GM18508 (cell line): ENCODE measurements around the gene AHSG.

Source experiments
- ATAC-seq: cut with Tn5 transposase; IDR thresholded peaks from one replicate; pipeline ENCODE4 v1.9.1; 2021; ENCODE audit warnings: moderate number of reproducible peaks; ENCODE audit not compliant: insufficient read depth, unreplicated experiment

AHSG gene

DNA sequence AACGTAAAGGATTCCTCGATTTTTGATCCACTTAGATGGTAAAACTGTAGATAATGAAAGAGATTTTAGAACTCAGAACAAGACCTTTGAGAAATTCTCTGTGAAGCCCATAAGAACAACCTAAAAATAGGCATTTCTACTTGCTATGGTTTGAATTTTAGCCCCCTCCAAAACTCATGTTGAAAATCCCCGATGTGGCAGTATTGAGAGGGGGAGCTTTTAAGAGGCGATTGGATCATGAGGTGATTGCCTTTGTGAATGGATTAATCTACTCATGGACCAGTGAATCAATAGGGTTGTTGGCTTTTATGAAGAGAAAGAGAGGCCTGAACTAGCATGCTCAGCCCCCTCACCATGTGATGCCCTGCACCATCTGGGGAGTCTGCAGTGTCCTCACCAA is 20.2 kb upstream of the AHSG start:
- ATAC-seq = no peak

DNA sequence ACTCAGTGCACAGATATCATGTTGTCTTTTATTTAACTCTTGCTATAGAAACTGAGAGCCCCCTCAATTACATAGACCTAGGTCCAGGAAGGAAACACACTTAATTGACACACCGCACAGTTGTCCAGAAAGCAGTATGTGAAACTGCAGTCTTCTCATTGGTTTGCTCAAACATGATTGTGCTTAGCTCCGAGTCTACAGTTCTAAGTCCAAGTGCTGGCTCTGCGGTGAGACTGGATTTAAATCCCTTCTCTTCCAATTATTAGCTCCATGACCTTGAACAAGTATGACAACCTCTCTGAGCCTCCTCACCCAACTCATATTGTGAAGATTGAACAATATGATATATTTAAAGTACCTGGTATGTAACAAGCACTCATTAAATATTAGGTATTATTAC is 19.0 kb upstream of the AHSG start:
- ATAC-seq = no peak

DNA sequence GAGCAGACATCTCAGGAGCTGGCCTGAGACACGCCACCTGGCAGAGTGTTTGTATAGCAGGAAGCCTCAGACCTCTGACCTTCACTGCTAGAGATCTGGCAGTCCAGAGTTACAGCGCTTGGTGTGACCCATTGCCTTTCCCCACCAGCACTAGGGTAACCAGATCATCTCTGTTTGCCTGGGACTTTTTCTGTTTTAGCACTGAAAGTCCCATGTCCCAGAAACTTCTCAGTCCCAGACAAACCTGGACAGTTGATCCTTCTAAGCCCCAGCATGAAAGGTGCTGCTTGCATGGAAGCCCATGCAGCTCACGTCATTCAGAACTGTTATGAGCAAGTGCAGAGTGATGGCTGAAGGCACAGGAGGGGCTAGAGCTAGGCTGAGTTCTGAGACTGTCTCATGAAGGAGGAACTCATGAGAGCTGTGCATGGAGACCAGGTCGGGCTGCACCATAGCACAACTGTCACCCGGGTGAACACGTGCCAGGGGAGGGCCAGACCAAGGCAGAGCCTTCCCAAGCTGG is 18.2 kb upstream of the AHSG start:
- no peak for ATAC-seq

DNA sequence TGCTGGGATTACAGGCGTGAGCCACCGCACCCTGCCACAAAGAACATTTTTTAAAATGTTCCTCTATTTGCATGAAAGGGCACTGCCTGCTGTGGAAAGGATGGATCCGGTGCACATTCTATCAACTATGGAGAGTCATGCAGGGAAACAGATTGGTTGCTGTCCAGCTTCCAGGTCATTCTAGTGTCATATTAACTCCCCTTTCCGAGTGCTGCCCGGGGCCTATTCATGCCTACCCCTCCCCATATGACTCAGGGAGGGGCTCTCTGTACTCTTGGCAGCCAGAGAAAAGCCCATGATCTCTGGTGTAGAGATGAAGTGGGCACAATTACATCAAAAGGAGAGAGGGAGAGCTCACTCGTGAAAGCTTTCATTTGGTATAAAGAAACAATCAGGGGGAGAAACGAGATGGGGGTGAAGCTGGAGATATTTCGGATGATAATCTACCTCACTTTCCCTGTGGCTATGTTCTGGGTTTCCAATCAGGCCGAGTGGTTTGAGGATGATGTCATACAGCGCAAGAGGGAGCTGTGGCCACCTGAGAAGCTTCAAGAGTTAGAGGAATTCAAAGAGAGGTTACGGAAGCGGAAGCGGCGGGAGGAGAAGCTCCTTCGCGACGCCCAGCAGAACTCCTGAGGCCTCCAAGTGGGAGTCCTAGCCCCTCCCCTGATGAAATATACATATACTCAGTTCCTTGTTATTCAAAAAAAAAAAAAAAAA is 16.1 kb upstream of the AHSG start:
- ATAC-seq = no peak

DNA sequence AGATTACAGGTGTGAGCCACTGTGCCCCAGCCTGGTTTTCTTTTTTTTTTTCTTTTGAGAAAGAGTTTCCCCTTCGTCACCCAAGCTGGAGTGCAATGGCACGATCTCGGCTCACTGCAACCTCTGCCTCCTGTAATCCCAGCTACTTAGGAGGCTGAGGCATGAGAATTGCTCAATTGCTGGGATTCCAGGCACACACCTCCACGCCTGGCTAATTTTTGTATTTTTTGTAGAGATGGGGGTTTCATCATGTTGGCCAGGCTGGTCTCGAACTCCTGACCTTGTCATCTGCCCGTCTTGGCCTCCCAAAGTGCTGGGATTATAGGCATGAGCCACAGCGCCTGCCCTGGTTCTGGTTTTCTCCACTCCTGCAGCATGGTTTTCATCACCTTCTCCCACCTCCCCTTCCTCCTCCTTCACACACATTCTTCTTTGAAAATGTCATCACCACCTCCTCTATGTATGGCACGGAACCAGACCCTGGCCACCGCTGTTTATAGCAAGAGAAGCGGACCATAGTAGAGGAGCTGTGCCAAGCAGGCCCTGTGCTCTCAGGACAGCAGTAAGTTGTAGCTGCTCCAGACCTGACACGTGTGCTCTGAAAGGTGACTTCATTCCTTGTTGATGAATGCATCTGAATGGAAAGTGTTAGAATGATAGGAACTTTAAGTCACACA is 14.6 kb upstream of the AHSG start:
- no peak for ATAC-seq

DNA sequence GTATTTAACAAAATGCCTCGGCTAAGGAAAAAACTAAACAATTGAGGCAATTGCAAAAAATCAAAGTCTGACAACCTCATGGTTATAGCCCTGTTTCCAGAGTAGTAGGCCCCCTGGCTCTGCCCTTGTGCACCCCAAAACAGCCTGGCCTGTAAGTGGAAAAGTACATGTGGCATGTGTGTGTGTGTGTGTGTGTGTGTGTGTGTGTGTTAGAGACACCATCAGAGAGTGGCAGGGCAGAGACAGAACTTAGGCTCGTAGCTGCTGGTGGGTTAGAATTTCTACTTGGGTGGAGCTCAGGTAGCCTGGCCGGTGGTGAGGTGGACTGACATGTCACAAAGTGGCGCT is 14.1 kb upstream of the AHSG start:
- no peak for ATAC-seq

DNA sequence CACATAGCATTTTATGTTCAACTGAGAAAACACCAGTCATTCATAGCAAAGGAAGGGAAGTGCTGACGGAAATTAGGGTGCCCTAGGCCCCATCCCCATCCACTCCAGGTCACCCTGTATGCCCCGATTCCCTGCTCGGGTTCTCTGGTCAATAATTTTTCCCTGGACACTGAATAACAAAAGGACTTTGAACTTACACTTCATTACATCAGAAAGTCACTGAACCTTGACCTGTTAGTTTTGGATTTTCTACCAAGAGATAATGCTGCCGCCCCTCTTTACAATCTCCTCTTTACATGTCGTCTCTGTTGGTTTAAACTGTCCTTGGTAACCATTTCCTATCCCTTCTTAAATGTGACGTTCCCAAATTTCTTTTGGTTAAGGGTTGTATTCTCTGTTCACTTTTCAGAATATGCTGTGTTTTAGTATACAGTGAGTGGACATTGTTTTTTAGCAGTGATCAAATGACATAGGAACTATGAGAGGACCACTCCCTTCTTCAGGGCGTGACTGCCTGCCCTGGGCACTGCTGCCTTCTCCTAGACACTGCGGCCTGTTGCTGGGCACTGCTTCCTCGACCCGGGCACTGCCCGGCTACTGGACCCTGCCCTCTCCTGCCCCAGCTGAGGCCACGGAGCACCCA is 13.6 kb upstream of the AHSG start:
- no peak for ATAC-seq

DNA sequence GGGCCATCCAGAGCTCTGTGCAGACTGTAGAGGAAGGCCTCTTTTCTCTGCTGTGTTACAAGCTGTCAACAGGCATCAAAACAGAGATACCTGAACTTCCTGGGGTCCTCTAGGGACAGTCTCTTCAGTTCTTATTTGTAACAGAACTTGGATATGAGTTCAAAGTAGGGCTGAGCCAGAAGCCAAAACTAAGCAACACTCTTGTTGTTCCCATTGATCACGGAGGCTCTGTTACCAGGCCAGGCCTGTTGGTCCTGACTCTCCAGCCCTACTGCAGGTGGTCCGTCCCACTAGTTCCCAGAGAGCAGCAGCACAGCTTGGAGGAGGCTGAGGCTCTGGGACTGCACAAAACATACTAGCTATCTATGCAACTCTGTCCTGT is 13.1 kb upstream of the AHSG start:
- no peak for ATAC-seq

DNA sequence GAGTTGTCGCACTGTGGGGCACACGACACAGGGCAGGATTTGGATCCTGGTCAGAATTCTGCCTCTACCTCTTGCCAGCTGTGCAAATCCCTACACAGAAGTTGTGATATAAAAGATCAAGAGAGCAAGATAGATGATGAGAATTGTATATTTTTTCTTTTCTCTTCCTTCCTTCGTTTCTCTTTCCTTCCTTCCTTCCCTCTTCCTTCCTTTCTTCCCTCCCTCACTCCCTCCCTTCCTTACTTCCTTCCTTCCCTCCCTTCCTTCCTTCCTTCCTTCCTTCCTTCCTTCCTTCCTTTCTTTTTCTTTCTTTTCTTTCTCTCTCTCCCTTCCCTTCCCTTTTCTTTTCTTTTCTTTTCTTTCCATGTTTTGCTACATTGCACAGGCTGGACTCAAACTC is 12.0 kb upstream of the AHSG start:
- no peak for ATAC-seq

DNA sequence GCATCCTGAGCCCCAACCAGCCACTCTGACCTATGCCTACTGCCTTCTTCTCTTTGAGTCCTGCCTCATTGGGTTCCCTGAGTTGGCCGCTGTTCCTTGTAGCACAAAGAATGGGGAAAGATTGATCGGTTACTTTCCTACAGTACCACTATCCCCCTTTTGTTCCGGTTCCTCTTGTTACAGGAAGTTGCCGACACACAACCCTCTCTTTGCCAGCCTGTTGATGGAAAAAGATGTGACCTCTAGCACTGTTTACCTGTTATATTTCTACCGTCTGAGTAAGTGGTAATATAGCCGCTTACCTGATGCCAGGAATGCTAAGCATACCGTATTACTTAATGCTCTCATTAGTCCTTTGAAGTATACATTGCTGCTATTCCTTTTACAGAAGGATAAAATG is 9.7 kb upstream of the AHSG start:
- no peak for ATAC-seq

DNA sequence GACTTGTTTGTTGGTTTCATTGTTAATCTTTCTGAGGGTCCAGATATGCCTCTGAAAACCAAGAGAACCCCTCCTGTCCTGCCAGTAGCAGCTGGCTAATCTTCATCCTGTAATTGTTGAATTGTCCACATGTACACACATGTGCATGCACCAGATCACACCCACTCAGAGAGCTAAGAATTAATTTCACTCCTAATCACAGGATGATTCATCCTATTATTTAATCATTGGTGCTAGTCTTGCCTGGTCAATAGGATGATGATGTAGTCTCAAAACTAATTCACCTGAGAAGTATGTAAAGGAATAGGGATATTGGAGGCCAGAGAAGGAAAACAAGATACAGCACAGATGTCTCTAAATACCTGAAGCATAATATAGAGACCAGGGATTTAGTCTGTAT is 7.8 kb upstream of the AHSG start:
- no peak for ATAC-seq

DNA sequence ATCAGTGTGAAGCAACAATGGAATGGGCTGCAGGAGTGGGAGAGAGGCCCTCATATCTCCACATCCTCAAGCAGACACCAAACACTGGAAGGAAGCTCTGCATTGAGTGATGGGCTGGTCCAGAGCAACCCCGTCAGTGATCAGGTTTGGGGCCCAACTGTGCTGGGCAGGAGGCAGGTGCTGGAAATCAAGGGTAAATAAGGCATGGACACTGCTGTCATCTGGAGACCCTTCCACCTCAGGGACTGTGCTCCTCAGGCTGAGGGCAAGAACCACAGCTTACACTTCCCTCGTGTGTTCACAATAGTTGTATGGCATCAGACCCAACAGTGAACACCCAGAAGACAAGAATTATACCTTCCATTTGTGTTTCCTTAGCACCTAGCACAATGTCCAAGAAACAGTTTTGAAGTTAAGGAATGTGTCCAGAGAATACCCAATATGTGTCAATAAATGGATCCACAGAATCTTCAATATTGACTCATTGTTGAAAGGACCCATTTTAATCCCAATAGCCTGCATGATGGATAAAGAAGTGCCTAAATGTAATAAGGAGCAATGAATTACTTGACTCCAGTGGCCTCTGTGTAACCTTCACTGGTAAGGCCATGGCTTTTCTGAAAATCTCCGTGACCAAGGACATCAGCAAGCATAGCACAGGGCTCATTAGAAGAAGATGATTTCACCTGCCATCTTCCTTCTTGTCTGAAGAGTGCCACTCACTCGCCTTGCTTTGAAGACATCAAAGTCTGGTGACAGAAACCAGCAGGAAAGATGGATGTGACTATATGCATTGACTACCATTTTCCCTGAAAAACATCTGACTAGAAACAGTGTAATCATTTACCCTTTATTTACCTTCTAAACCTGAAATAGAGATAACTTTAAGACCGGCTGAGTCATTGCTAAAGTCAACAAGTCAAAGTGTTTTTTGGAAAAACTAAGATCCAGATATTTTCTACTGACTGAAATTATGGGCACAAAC is 7.0 kb upstream of the AHSG start:
- no peak for ATAC-seq

DNA sequence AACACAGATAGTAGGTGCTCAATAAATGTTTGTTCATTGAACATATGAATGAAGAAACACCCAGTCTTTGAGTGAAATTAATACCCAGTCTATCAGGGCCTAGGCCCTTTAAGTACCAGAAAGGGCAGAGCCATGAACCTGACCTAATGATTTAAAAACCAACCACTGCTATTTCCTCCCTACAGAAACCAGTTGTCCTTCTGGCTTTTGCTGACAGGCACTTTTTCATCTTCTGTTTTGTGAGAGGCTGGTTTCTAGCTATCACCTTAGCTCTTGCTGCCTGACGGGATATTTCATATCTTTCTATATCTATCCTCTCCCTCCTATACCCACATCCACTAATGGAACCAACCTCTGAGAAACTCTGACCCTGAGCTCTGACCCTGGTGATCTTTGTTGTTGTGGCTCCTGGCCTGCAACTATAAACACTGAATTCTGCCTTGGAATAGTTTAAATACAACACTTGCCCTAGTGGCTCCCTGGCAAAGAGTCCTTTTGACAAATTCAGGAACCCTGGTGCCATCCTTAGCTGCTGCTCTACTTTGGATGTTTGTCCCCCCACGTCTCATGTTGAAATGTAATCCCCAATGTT is 4.1 kb upstream of the AHSG start:
- no peak for ATAC-seq

DNA sequence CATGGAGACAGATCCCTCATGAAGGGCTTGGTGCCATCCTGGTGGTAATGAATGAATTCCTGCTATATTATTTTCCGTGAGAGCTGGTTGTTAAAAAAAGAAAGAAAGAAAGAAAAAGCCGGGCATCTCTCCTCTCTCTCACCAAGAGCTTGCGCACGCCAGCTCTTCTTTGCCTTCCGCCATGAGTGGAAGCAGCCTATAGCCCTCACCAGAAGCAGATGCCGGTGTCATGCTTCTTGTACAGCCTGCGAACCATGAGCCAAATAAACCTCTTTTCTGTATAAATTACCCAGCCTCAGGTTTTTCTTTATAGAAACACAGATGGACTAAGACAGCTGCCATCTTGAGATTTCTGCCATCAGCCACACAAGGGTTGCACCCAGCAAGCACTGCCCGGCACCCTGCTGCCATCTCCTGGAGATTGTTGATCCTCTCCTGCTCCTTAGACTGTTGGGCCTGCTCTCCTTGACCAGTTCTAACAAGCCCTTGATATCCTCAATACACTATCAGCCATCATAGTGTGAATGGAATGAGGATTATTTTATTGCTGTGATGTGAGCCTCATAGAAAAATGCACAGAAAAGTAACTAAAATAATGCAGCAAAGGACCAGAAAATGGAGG is 3.5 kb upstream of the AHSG start:
- ATAC-seq = no peak

DNA sequence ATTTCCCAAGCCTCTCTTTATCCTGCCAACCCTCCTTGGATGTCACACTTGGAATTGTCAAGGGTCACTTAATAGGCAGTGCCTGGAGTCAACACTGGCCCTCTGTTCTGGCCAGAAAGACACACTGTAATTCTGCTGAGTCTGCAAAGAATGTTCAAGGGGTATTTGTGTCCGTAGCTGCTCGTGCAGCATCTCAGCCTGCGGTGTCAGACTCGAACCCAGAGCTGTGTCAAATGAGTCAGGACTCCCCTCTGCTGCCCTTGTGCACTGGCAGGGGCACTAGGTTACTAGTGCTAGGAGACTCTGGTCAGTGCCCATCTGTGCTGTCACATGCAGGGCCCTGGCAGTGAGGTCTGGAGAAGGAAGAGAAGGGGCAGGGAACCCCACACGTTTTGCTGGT is 795 bp upstream of the AHSG start:
- ATAC-seq = no peak

DNA sequence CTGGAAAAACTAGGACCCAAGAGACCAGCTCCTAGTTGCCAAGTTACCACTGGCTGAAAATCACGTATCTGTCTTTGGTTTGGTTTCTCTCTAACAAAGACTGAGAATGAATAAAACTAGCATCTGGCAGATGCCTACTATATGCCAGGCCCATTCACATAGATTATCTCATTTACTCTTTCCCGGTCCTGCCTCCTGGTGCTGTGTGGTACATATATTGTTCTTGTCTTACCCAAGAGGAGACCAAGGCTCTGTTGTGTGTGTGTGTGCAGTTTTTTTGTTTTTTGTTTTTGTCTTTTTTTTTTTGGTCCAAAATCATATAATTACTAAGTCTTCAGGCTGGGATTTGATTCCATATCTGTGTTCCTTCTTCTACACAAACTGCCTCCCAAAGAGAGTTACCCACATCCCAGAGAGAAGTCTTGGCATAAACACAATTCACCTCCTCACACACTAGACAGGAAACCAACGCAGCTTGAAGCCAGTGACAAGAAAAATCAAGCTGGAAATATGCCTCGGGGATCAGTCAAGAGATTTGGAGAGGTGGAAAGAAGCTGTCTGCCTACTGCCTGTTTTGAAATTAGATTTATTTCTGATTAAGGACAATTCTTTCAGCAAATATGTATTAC is 891 bp downstream of the AHSG start:
- ATAC-seq = no peak

DNA sequence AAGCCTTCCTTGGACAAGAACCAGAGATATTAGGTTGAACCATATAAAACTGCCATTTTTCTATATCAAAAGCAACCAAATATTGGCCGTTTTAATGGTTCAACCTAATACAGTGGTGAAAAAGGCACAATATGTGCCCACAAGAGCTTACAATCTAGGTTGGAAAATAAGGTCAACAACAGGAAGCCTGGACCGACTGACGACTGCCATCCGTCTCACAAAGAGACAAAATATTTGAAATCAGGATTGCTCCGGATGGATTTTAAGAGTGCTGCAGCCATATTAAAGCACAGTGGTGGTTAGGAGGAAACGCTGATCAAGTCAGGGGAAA is 1.4 kb downstream of the AHSG start:
- ATAC-seq = no peak

DNA sequence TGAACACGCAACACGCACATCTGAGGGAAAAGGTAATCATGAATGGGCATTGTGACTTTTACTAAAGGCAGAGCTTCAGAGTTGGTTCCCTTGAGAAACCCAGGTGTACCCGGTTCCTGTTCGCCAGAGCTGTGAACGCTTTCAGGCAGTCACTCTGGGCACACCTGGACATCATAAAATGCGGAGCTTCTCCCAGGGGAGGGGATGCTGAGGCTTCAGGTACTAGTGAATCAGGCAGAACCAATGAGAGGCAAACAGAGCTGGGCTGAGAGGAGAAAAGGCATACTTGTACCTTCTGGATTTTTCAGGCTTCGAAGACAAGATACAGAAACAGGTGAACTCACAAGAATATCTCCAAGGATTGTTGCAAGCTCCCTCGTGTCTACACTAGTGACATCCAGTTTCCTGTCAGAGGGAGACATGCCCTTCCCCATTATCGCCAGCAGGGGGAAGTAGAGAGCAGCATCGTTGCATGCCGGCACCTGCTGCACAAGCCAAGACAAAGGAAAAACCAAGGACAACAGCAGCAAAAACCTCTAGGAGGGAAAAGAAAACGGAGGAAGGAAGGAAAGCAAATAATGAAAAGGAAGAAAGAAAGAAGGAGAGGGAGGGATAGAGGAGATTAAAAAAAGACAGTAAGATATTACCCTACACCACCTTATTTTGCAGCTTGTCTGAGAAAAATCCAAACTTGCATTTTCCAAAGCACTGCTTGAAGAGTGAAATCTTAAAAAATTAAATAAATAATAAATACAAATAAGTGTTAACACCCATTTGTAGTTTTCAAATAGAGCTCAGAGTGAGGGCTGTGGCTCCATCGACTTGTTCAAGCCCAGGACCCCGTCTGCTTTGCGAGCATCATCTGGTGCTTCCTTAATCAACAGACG is 2.0 kb downstream of the AHSG start:
- no peak for ATAC-seq

DNA sequence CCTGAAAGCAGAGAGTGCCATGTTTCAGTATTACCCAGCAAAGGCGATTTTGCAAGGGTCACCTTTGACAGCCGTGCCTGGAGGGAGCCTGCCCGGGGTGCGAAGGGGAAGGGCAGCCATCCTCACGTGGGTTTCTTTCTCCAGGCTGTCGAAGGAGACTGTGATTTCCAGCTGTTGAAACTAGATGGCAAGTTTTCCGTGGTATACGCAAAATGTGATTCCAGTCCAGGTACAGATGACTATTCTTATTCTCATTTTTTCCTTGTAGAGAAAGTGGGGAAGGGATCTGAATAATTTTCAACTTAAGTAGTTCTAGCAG is 3.4 kb downstream of the AHSG start:
- no peak for ATAC-seq
